Duodenal mucosa (tissue), 2 donors: ENCODE data around the gene PRM2.

Experiments
- H3K27ac ChIP-seq: one replicate; pipeline ENCODE4 v1.7.0; 2013; ENCODE audit warnings: low read depth, low read length
- H3K27me3 ChIP-seq, 2 donors: one replicate each; pipeline ENCODE4 v1.7.0; 2013; ENCODE audit warnings: low read length in 2 of 2, control low read depth in 1 of 2; ENCODE audit not compliant: insufficient read depth in 2 of 2, control insufficient read depth in 1 of 2
- H3K36me3 ChIP-seq, 2 donors: one replicate each; pipeline ENCODE4 v1.7.0; 2013; ENCODE audit warnings: low read length in 2 of 2, control low read depth in 1 of 2; ENCODE audit not compliant: insufficient read depth in 2 of 2, control insufficient read depth in 1 of 2
- H3K4me1 ChIP-seq, 2 donors: one replicate each; pipeline ENCODE4 v1.7.0; 2013; ENCODE audit warnings: low read length in 2 of 2, control low read depth in 1 of 2; ENCODE audit not compliant: insufficient read depth in 2 of 2, control insufficient read depth in 1 of 2
- H3K4me3 ChIP-seq, 2 donors: one replicate each; pipeline ENCODE4 v1.7.0; 2013; ENCODE audit warnings: low read length in 2 of 2, low read depth in 1 of 2
- H3K9ac ChIP-seq, 2 donors: one replicate each; pipeline ENCODE4 v1.7.0; 2013; ENCODE audit warnings: low read length in 2 of 2, low read depth in 1 of 2
- H3K9me3 ChIP-seq, 2 donors: one replicate each; pipeline ENCODE4 v1.7.0; 2013; ENCODE audit warnings: low read length in 2 of 2, control low read depth in 1 of 2; ENCODE audit not compliant: control insufficient read depth in 1 of 2

The PRM2 gene

DNA sequence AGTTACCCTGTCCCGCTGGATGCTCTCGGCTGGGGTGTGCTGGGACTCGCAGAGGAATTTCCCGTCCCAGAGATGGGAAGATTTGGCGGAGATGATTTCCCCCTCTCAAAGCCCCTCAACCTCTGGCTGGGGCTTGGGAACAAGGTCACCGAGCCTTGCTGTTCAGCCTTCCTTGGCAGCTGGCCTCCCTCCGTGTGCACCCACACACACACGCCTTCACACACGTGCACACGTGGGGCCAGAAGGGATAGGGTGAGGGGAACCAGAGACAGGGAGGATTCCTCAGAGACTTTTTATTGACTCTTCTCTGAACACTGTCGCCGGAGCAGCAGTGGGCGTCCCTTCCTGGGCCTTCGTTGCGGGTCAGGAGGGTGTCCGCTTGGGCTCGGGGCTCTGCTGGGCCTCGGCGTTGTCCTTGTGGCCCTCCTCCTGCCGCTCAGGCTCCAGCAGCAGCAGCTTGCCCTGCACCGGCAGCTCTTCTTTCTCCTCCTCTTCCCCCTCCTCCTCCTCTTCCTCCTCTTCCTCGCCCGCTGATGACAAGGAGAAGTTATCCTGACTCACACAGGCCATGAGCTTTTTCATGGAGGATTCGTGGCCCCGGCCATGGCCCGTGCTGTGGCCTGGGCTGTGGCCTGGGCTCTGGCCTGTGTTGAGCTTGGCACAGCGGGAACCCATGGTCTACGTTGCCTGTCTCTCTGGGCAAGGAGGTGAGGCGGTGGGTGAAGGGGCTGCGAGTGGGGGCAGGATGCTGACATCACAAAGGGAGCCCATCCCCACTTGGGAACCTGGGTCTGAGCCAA, 3.2 kb downstream of the PRM2 start, which contains the start of gene PRM3:
Gene PRM3, minus strand, starts transcription at position 709 of the 800 bp plus-strand sequence. Its CDS starts 34 bp downstream, at position 675.
- Histone ChIP-seq H3K9ac (no peak within 1 kb of the TSS), H3K4me1 (no peaks in the 10 kb centered on the region), H3K27me3 (no peaks in the 10 kb centered on the region), H3K36me3 (no peaks in the 10 kb centered on the region), H3K27ac (no peak within 1 kb of the TSS), H3K9me3 (no peaks in the 10 kb centered on the region), H3K4me3 (no peak within 1 kb of the TSS)

DNA sequence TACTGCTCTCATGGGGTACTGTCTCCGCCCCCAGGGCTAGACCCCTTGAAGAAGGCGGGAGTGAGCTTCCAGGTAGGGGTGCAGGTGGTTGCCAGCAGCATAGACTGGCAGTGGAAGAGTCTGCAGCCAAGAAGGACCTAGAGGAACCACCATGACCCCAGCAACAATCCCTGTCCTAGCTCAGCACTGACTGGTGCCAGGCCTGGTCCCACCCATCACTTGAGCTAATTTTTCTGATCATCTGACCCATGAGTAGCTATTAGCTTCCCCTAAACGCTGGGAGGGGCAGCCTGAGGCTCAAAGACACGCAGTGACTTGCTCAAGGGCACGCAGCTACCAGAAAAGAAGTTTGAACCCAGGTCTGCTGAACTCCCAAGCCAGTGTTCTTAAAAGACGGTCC, 3.8 kb downstream of the PRM2 start:
- H3K27ac ChIP-seq: no peak overlapping the region
- no peaks in the 10 kb centered on the region for H3K9me3 ChIP-seq
- no peaks in the 10 kb centered on the region for H3K36me3 ChIP-seq
- no peak overlapping the region for H3K4me3 ChIP-seq
- H3K4me1 ChIP-seq: no peaks in the 10 kb centered on the region
- no peak overlapping the region for H3K9ac ChIP-seq
- no peaks in the 10 kb centered on the region for H3K27me3 ChIP-seq

DNA sequence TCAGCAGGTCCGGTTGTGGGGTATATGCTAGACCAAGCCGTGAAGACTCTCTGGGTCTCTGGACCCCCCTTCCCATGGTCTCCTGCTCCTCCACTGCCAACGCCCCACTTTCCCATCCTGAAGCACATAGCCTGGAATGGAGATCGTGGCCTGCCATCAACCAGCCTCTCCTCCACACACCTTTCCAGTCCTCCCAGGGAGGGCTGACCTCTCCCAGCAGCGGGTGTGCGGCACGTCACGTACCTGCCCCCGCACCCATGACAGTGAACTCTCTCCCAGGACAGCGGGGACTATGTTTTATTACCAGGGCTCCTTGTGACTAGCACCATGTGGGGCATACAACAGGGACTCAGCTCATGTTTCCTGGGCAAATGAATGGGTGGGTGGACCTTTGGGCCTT, 4.7 kb downstream of the PRM2 start:
- H3K9ac ChIP-seq: no peak overlapping the region
- H3K36me3 ChIP-seq: no peaks in the 10 kb centered on the region
- H3K27me3 ChIP-seq: no peaks in the 10 kb centered on the region
- H3K4me1 ChIP-seq: no peaks in the 10 kb centered on the region
- no peak overlapping the region for H3K4me3 ChIP-seq
- no peaks in the 10 kb centered on the region for H3K9me3 ChIP-seq
- no peak overlapping the region for H3K27ac ChIP-seq

DNA sequence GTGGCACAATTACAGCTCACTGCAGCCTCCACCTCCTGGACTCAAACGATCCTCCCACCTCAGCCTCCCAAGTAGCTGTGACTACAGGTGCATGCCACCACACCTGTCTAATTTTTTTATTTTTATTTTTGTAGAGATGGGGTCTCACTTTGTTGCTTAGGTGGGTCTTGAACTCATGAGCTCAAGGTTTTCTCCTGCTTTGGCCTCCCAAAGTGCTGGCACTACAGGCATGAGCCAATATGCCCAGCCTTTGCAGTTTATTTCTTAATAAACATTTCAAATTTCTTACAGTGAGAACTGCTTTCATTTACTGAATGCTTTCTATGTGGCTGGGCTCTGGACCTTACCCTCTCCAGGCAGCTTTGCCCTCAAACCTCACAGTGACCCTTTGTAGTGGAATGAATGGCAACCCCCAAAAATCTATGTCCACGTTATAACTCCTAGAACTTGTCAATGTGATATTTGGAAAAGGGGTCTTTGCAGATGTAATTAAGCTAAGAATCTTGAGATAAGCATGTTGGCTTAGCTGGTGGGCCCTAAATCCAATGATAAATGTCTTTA, 5.6 kb downstream of the PRM2 start:
- Histone ChIP-seq H3K27ac (no peak overlapping the region), H3K9me3 (no peaks in the 10 kb centered on the region), H3K27me3 (no peaks in the 10 kb centered on the region), H3K36me3 (no peaks in the 10 kb centered on the region), H3K4me1 (peaks cover 0 to under 1% of the 10 kb centered on the region in 2 donors), H3K4me3 (no peak overlapping the region), H3K9ac (no peak overlapping the region)

DNA sequence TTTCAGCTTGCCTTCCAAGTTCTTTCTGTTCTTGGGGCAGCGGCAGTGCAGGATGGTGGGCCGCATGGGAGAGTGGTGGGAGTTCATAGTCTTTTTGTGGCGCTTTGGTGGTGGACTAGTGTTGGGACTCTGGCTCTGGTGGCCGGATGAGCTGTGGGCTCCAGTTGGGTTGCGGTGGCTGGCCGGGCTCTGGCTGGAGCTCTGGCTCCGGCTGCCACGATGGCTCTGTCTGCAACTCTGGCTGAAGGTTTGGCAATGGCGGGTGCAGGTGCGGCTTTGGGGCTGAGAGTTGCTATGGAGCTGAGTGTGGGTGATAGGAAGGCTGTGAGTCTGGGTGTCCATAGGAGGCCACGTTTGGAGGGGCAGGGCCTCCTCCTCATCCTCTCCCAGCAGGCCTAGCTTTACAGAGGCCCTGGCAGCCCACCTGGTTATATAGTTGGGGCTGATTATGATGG, 7.3 kb downstream of the PRM2 start, which contains the start of gene TNP2:
Gene TNP2, minus strand, starts transcription at position 405 of the 455 bp plus-strand sequence. Its CDS starts 63 bp downstream, at position 342.
- H3K9ac ChIP-seq: no peak within 1 kb of the TSS
- H3K9me3 ChIP-seq: no peaks in the 10 kb centered on the region
- H3K27ac ChIP-seq: no peak within 1 kb of the TSS
- H3K4me3 ChIP-seq: no peak within 1 kb of the TSS
- H3K36me3 ChIP-seq: no peaks in the 10 kb centered on the region
- H3K27me3 ChIP-seq: no peaks in the 10 kb centered on the region
- peaks cover 6 to 11% of the 10 kb centered on the region in 2 donors for H3K4me1 ChIP-seq

DNA sequence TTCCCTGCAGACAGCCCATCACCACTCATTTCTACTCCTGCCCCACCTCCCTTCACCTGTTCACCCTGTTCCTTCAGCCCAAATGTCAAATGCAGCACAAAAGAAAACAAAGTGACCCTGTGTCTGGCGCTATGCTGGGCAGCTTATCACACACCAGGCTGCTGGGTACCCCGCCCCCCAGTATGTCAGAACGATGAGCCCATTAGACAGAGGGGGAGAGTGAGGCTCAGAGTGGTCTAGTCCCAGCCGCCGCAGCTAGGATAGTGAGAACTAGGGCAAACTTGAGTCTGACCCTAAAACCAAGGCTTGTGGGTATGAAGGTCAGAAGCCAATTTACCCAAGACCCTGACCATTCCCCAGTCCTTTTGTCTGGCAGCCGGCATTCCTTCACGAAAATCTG, 11.2 kb downstream of the PRM2 start:
- H3K36me3 ChIP-seq: no peaks in the 10 kb centered on the region
- H3K4me3 ChIP-seq: no peak overlapping the region
- H3K9ac ChIP-seq: no peak overlapping the region
- no peaks in the 10 kb centered on the region for H3K9me3 ChIP-seq
- no peak overlapping the region for H3K27ac ChIP-seq
- H3K4me1 ChIP-seq: peaks cover 10 to 21% of the 10 kb centered on the region in 2 donors
- H3K27me3 ChIP-seq: no peaks in the 10 kb centered on the region

DNA sequence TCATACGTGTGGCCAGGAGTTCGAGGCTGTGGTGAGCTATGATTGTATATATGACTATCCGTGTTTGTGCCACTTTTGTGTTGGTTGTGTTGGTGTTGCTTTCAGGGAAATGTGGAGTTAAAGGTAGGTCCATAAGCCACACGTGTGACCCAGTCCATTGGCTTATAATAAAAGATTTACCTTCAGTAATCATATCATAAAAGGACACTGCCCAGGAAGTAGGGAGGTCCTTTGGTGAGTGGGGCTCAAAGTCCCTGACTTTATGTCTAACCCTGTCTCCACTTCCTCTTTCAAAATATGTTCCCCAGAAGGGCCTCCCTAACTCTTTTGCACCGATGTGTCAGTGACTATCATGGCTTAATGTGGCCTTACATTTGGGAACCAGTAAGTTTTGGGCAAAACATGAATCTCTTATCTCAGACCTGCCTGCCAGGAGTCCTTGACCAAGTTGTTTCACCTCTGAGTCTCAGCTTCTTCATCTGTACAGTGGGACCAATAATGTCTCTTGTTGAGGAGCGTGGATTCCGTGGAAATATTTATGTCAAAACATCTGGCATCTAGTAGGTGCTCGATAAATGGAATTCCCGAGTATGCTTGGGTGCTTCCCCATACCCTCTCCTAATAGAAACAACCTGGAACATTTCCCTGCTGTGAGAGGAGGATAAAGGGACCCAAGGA, 12.0 kb downstream of the PRM2 start:
- H3K27me3 ChIP-seq: no peaks in the 10 kb centered on the region
- peaks cover 13 to 24% of the 10 kb centered on the region in 2 donors for H3K4me1 ChIP-seq
- no peak overlapping the region for H3K4me3 ChIP-seq
- H3K36me3 ChIP-seq: no peaks in the 10 kb centered on the region
- no peak overlapping the region for H3K27ac ChIP-seq
- H3K9me3 ChIP-seq: no peaks in the 10 kb centered on the region
- H3K9ac ChIP-seq: no peak overlapping the region

DNA sequence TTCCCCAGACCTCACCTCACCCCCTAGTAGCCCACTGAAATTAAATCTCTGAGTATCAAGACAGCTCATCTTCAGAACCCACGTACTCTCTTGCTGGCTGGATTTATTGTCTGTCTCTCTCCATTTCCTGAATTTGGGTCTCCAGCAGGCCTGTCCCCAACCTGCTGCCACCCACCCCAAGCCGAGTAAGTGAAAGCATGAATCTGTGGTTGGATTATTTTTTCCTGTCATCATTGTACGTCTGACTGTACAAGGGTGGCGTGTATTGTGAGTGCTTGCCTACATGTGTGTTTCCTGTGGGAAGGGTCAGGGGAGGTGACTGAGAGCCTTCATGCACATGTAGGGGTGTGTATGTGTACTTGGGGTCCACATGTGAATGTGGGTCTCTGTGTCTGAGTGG, 12.5 kb downstream of the PRM2 start:
- Histone ChIP-seq H3K4me3 (no peak overlapping the region), H3K9me3 (no peaks in the 10 kb centered on the region), H3K4me1 (peaks cover 18 to 30% of the 10 kb centered on the region in 2 donors), H3K36me3 (no peaks in the 10 kb centered on the region), H3K27me3 (no peaks in the 10 kb centered on the region), H3K27ac (no peak overlapping the region), H3K9ac (no peak overlapping the region)

DNA sequence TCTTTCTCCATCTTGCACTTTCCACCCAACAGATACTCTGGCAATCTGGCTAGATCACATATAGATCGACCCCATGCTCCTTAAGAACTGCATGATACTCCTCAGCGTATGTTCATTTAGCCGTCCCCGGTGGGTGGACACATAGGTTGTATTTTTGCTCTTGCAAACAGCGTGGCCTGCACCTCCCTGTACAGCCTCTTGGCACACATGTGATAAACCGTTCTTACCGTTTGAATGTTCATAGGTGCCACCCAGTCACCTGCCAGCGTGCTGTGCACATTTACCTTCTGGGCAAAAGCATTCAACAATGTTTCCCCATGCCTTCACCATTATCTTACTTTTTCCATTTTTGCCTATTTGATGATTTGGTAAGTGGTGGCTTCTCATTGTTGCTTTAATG, 13.4 kb downstream of the PRM2 start:
- H3K27me3 ChIP-seq: no peaks in the 10 kb centered on the region
- no peaks in the 10 kb centered on the region for H3K9me3 ChIP-seq
- H3K4me1 ChIP-seq: peaks cover 22 to 37% of the 10 kb centered on the region in 2 donors
- no peaks in the 10 kb centered on the region for H3K36me3 ChIP-seq
- H3K4me3 ChIP-seq: no peak overlapping the region
- H3K27ac ChIP-seq: no peak overlapping the region
- H3K9ac ChIP-seq: no peak overlapping the region

DNA sequence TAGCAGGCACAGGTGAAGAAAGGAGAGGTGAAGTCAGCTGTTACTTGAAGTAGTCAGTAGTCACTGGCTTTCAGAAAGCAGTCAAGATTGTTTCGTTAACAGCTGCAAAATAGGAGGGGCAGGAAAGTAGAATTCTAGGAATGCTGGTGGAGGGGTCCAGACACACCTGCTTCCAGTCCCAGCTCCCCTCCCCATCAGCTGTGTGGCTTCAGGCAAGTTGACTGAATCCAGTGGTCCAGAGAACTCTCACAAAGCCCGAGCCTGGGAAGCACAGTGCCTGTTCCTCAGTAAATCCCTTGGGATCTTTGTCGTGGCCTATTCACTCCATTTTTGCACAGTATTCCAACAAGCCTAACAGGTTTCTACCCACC, 15.7 kb downstream of the PRM2 start:
- no peaks in the 10 kb centered on the region for H3K9me3 ChIP-seq
- H3K9ac ChIP-seq: no peak overlapping the region
- no peak overlapping the region for H3K4me3 ChIP-seq
- no peaks in the 10 kb centered on the region for H3K36me3 ChIP-seq
- peaks cover 31 to 45% of the 10 kb centered on the region in 2 donors for H3K4me1 ChIP-seq
- no peak overlapping the region for H3K27ac ChIP-seq
- no peaks in the 10 kb centered on the region for H3K27me3 ChIP-seq
